Measurements from ENCODE around the gene MAGI1.

- TF ChIP-seq STAT6 (CRISPR knock-in tag; conservative IDR thresholded peaks at IDR 0.05; ENCODE audit: low read depth) (no peak), JUN (CRISPR knock-in tag; IDR thresholded peaks at IDR 0.05) (no peak), MYBL2 (CRISPR knock-in tag; IDR thresholded peaks at IDR 0.05) (no peak), GRHL2 (CRISPR knock-in tag; IDR thresholded peaks at IDR 0.05; ENCODE audit: insufficient replicate concordance, severe bottlenecking) (no peak), FOXJ3 (CRISPR knock-in tag; IDR thresholded peaks at IDR 0.05; ENCODE audit: borderline replicate concordance) (no peak), ZBTB43 (CRISPR knock-in tag; IDR thresholded peaks at IDR 0.05) (no peak)
- TF ChIP-seq, protein P1, sequence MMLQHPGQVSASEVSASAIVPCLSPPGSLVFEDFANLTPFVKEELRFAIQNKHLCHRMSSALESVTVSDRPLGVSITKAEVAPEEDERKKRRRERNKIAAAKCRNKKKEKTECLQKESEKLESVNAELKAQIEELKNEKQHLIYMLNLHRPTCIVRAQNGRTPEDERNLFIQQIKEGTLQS (CRISPR knock-in tag; conservative IDR thresholded peaks at IDR 0.05), result no peak
- TF ChIP-seq, protein P2, sequence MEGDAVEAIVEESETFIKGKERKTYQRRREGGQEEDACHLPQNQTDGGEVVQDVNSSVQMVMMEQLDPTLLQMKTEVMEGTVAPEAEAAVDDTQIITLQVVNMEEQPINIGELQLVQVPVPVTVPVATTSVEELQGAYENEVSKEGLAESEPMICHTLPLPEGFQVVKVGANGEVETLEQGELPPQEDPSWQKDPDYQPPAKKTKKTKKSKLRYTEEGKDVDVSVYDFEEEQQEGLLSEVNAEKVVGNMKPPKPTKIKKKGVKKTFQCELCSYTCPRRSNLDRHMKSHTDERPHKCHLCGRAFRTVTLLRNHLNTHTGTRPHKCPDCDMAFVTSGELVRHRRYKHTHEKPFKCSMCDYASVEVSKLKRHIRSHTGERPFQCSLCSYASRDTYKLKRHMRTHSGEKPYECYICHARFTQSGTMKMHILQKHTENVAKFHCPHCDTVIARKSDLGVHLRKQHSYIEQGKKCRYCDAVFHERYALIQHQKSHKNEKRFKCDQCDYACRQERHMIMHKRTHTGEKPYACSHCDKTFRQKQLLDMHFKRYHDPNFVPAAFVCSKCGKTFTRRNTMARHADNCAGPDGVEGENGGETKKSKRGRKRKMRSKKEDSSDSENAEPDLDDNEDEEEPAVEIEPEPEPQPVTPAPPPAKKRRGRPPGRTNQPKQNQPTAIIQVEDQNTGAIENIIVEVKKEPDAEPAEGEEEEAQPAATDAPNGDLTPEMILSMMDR (IDR thresholded peaks at IDR 0.05), result no peak
These were observed 724.4 kb downstream of the MAGI1 start for GRCh38 chr3:65314269-65314668.

All from WTC11 (cell line).